Measurements from ENCODE around the gene MAP1B. TPM values are rescaled to one million over a fixed set of nuclear protein-coding genes. Genes with fewer than 3 reads are reported as not detected.

The MAP1B gene
- total RNA-seq, 2 donors from 2014 or later = 87.9 to 93.3 TPM

DNA sequence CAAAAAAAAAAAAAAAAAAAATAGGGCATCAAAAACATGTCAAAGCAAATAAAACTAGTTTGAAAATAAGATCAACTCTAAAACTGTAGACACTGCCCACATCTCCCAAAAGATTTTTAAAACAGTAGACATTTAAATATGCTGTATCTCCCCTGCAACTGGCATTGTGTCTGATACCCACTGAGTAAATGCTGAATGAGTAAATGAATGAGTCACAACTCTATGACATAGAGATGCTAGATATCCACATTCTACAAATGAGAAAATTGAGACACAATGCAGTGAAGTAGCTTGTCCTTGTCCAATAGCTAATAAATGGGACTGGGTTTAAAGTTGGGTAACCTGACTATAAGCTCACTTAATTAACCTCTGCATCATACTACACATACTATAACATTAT lies 14.1 kb upstream of the MAP1B start:
- no peak for TF ChIP-seq CTCF (conservative IDR thresholded peaks at IDR 0.05)
- DNase-seq = no peak
- no peaks in the 10 kb centered on the region for H3K36me3 ChIP-seq (ENCODE audit: control insufficient read depth, insufficient read depth, low read length)
- no peak overlapping the region for H3K4me3 ChIP-seq (ENCODE audit: low read length)
- no peaks in the 10 kb centered on the region for H3K36me3 Mint-ChIP-seq (ENCODE audit: low read depth)
- H3K4me3 Mint-ChIP-seq = no peak overlapping the region
- no peaks in the 10 kb centered on the region for H3K27me3 Mint-ChIP-seq (ENCODE audit: insufficient read depth)
- no peak overlapping the region for H3K9ac ChIP-seq (ENCODE audit: extremely low read depth, low read length, poor library complexity, severe bottlenecking)
- H3K9me3 Mint-ChIP-seq = no peaks in the 10 kb centered on the region
- no peaks in the 10 kb centered on the region for H3K4me1 ChIP-seq (ENCODE audit: control insufficient read depth, insufficient read depth, low read length)
- H3K27ac ChIP-seq (ENCODE audit: low read depth, low read length) = no peak overlapping the region
- H3K27me3 ChIP-seq (ENCODE audit: control insufficient read depth, insufficient read depth, low read length, poor library complexity, severe bottlenecking) = no peaks in the 10 kb centered on the region
- H3K4me1 Mint-ChIP-seq = no peaks in the 10 kb centered on the region
- H3K9me3 ChIP-seq (ENCODE audit: control insufficient read depth, low read length) = no peaks in the 10 kb centered on the region
- no peak overlapping the region for H3K27ac Mint-ChIP-seq

DNA sequence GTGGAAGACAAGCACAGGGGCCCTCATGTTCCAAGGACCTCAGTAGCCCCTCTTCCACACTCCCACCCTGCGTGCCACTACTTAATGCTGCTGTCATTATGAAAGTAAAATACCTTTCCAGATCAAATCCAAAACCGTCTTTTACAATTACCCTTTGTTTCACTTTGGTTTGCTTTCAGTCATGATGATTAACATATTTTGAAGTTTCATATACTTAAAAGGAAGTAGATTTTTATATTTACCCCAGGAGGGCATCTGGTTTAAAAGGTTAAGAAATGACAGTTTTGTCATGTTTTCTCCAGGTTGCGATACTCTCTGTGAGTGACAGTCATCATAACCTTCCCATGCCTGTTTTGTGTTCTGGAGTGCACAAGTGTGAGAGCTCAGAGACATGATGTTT lies 13.5 kb upstream of the MAP1B start:
- Histone ChIP-seq H3K9ac (ENCODE audit: extremely low read depth, low read length, poor library complexity, severe bottlenecking) (no peak overlapping the region), H3K36me3 (ENCODE audit: control insufficient read depth, insufficient read depth, low read length) (no peaks in the 10 kb centered on the region), H3K27me3 (ENCODE audit: control insufficient read depth, insufficient read depth, low read length, poor library complexity, severe bottlenecking) (no peaks in the 10 kb centered on the region), H3K27ac (ENCODE audit: low read depth, low read length) (no peak overlapping the region), H3K4me1 (ENCODE audit: control insufficient read depth, insufficient read depth, low read length) (no peaks in the 10 kb centered on the region), H3K9me3 (ENCODE audit: control insufficient read depth, low read length) (no peaks in the 10 kb centered on the region), H3K4me3 (ENCODE audit: low read length) (no peak overlapping the region)
- Mint-ChIP-seq H3K9me3 (no peaks in the 10 kb centered on the region), H3K27ac (no peak overlapping the region), H3K4me3 (no peak overlapping the region), H3K27me3 (ENCODE audit: insufficient read depth) (no peaks in the 10 kb centered on the region), H3K36me3 (ENCODE audit: low read depth) (no peaks in the 10 kb centered on the region), H3K4me1 (no peaks in the 10 kb centered on the region)
- TF ChIP-seq CTCF (conservative IDR thresholded peaks at IDR 0.05) = no peak
- DNase-seq = no peak
- WGBS, 2 experiments (ENCODE audit: insufficient coverage in 1 of 2, insufficient read length in 1 of 2) = 94 to 100% methylated on average over 2 to 3 of the region's 3 CpGs

DNA sequence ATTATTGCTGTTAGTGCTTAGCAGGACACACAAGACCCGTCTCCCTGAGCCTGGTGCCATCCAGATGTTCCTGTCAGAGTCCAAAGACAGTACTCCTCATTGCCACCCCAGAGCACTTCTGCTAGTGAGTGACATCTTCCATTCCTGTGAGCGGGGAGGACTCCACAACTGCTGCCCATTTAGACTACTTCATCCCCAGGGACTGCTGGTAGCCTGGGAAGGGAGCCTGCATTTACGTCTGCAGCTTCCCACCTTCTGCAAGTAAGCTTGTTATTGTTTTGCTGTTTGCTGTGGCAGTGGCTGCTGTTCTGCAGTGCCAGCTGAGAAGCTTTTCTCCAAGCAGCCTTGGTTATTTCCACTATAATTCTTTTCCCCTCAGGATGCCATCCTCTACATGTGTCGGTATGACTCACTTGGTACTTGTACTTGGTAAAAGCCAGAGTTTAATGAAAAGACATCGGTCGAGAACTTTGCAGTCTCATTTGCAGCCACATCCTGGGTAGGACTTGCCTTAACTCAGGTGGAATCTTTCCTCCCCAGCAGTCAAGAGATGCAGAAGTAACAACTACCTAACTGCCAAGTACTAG lies 10.6 kb upstream of the MAP1B start:
- Histone ChIP-seq H3K4me3 (ENCODE audit: low read length) (no peak overlapping the region), H3K27me3 (ENCODE audit: control insufficient read depth, insufficient read depth, low read length, poor library complexity, severe bottlenecking) (no peaks in the 10 kb centered on the region), H3K4me1 (ENCODE audit: control insufficient read depth, insufficient read depth, low read length) (no peaks in the 10 kb centered on the region), H3K9me3 (ENCODE audit: control insufficient read depth, low read length) (no peaks in the 10 kb centered on the region), H3K36me3 (ENCODE audit: control insufficient read depth, insufficient read depth, low read length) (no peaks in the 10 kb centered on the region), H3K9ac (ENCODE audit: extremely low read depth, low read length, poor library complexity, severe bottlenecking) (no peak overlapping the region), H3K27ac (ENCODE audit: low read depth, low read length) (no peak overlapping the region)
- WGBS, 2 experiments (ENCODE audit: insufficient coverage in 1 of 2, insufficient read length in 1 of 2) = 50 to 74% methylated on average over 2 to 6 of the region's 6 CpGs
- Mint-ChIP-seq H3K9me3 (no peaks in the 10 kb centered on the region), H3K4me3 (no peak overlapping the region), H3K36me3 (ENCODE audit: low read depth) (no peaks in the 10 kb centered on the region), H3K27ac (no peak overlapping the region), H3K27me3 (ENCODE audit: insufficient read depth) (no peaks in the 10 kb centered on the region), H3K4me1 (peaks cover 8% of the 10 kb centered on the region)
- no peak for DNase-seq
- no peak for TF ChIP-seq CTCF (conservative IDR thresholded peaks at IDR 0.05)
